HepG2 (cell line): ENCODE measurements around the gene SLC1A3. TPM values are rescaled to one million over a fixed set of nuclear protein-coding genes. Genes with fewer than 3 reads are reported as not detected.

Experiments used
- ATAC-seq: fragments of 200-7000 bp; cut with Tn5 transposase; 3 replicates; pipeline ENCODE4 v1.9.1; 2020; ENCODE audit warnings: mild to moderate bottlenecking, moderate library complexity
- BruUV-seq: library from RNA; stranded (reverse); fragments of 400-500 nt; replicated peaks from 2 replicates; lab custom pipeline; 2021; lab: Mats Ljungman, UMichigan
- CTCF ChIA-PET: fragments of 300-600 bp; formaldehyde crosslinking; extraction: SDS; loops from one replicate; lab custom pipeline; 2021; ENCODE audit warnings: low total read pairs, inconsistent platforms, low intra/inter-chr PET ratio; lab: Yijun Ruan, JAX
- POLR2A ChIA-PET: fragments of 350-600 bp; sonication (Branson Sonifier 250); formaldehyde crosslinking; loops from one replicate; lab custom pipeline; 2020; ENCODE audit warnings: antibody characterized with exemption, inconsistent platforms; lab: Yijun Ruan, JAX
- DNase-seq: peaks from one replicate; pipeline ENCODE4 v3.0.0-alpha.2; 2015; ENCODE audit warnings: low spot score
- FAIRE-seq: peaks from 3 replicates; lab custom pipeline; 2011; peaks lifted over from hg19 to GRCh38; lab: Jason Lieb, UNC
- H2AFZ ChIP-seq: one replicate; pipeline ENCODE4 v1.6.1; 2011; ENCODE audit warnings: low read length, inconsistent platforms
- H3K27ac ChIP-seq: fragments of 300-600 bp; 3 replicates; pipeline ENCODE4 v1.8.0; 2011; ENCODE audit warnings: mixed run types, mild to moderate bottlenecking, mixed read lengths, low read length, inconsistent platforms; ENCODE audit not compliant: insufficient read depth; ENCODE audit errors: extremely low read length
- H3K27me3 ChIP-seq, 2 experiments: fragments of 200-600 bp in 1 of 2; 2 replicates in 1 of 2; 3 replicates in 1 of 2; pipeline versions ENCODE4 v1.6.0 to v1.8.0; 2011; ENCODE audit warnings: low read length in 2 of 2, mild to moderate bottlenecking in 2 of 2, moderate library complexity in 2 of 2, inconsistent platforms in 1 of 2; ENCODE audit not compliant: insufficient read depth in 2 of 2, control insufficient read depth in 1 of 2
- H3K36me3 ChIP-seq, 2 experiments: fragments of 200-600 bp in 1 of 2; replicated peaks in 1 of 2; 2 replicates in 1 of 2; 3 replicates in 1 of 2; pipeline versions ENCODE4 v1.5.1 to v1.8.0; 2011; ENCODE audit warnings: low read length in 2 of 2, inconsistent platforms in 1 of 2; ENCODE audit not compliant: insufficient read depth in 2 of 2, control insufficient read depth in 1 of 2
- H3K4me1 ChIP-seq: 2 replicates; pipeline ENCODE4 v1.5.1; 2012; ENCODE audit warnings: low read length, inconsistent platforms; ENCODE audit not compliant: insufficient read depth
- H3K4me2 ChIP-seq: 2 replicates; pipeline ENCODE4 v1.6.0; 2011; ENCODE audit warnings: low read depth, low read length, inconsistent platforms
- H3K4me3 ChIP-seq, 3 experiments: fragments of 200-600 bp in 1 of 3; sonication (generic), shearing (Covaris generic) in 1 of 3; replicated peaks in 1 of 3; 2 replicates each; pipeline ENCODE4 v1.5.1; 2011 to 2016; ENCODE audit warnings: low read length in 3 of 3, inconsistent platforms in 2 of 3, low read depth in 2 of 3, mild to moderate bottlenecking in 2 of 3, control low read depth in 1 of 3, mixed read lengths in 1 of 3; ENCODE audit not compliant: insufficient read depth in 1 of 3
- H3K79me2 ChIP-seq: one replicate; pipeline ENCODE4 v1.6.1; 2011; ENCODE audit warnings: low read length, inconsistent platforms; ENCODE audit not compliant: insufficient read depth
- H3K9ac ChIP-seq: 2 replicates; pipeline ENCODE4 v1.6.0; 2011; ENCODE audit warnings: mild to moderate bottlenecking, low read depth, low read length, inconsistent platforms; ENCODE audit not compliant: insufficient read depth
- H3K9me3 ChIP-seq: 2 replicates; pipeline ENCODE4 v1.5.1; 2012; ENCODE audit warnings: mild to moderate bottlenecking, low read length
- H4K20me1 ChIP-seq: 2 replicates; pipeline ENCODE4 v1.6.0; 2011; ENCODE audit warnings: inconsistent platforms, mild to moderate bottlenecking, low read length, moderate library complexity; ENCODE audit not compliant: insufficient read depth
- CEBPB ChIP-seq: IDR thresholded peaks from 2 replicates; pipeline ENCODE4 v1.6.1; 2011; ENCODE audit warnings: low read depth, low read length, improper control_type of control experiment, borderline replicate concordance
- HNF4A ChIP-seq: sonication (generic); formaldehyde crosslinking; IDR thresholded peaks from 2 replicates; pipeline ENCODE4 v1.4.0; 2020; ENCODE audit warnings: missing genetic modification reagents
- MAX ChIP-seq: IDR thresholded peaks from 2 replicates; pipeline ENCODE4 v1.6.1; 2012; ENCODE audit warnings: inconsistent platforms
- PRPF4 ChIP-seq: fragments of 200-400 bp; formaldehyde crosslinking; IDR thresholded peaks from 2 replicates; pipeline ENCODE4 v1.6.1; 2016; ENCODE audit warnings: low read length, low read depth; ENCODE audit not compliant: poor library complexity, severe bottlenecking
- RARA ChIP-seq: IDR thresholded peaks from 2 replicates; pipeline ENCODE4 v1.6.1; 2016; ENCODE audit warnings: missing genetic modification reagents, missing compliant biosample characterization
- SAFB2 ChIP-seq: sonication (generic); formaldehyde crosslinking; IDR thresholded peaks from 2 replicates; pipeline ENCODE4 v1.5.1; 2020; ENCODE audit warnings: missing genetic modification reagents, low read depth, mild to moderate bottlenecking, borderline replicate concordance
- SMAD9 ChIP-seq: sonication (generic); formaldehyde crosslinking; IDR thresholded peaks from 2 replicates; pipeline ENCODE4 v1.5.1; 2020; ENCODE audit warnings: mild to moderate bottlenecking, missing genetic modification reagents
- ZBTB44 ChIP-seq: sonication (generic); formaldehyde crosslinking; IDR thresholded peaks from 2 replicates; pipeline ENCODE4 v1.4.0; 2020; ENCODE audit warnings: missing genetic modification reagents
- ZNF644 ChIP-seq: IDR thresholded peaks from 2 replicates; pipeline ENCODE4 v1.6.1; 2016; ENCODE audit warnings: low read depth
- WGBS: methylation state at CpG from one replicate; pipeline ENCODE4 v1.1.6; 2017; ENCODE audit warnings: low lambda C conversion rate; 5-methylcytosine and 5-hydroxymethylcytosine counted together
- in situ Hi-C: cut with HindIII; loops from 2 replicates; pipeline ENCODE4 v1.10.0; 2017; ENCODE audit warnings: low pct_unique_long_range_greater_than_20kb; ENCODE audit not compliant: extremely low pct_ligation_motif_present
- intact Hi-C: fragments of 100-400 bp; cut with micrococcal nuclease; formaldehyde crosslinking; loops from one replicate; pipeline ENCODE4 v1.10.0; 2022; ENCODE audit not compliant: unreplicated experiment
- polyA plus RNA-seq, 8 experiments: library from polyadenylated mRNA; depleted of rRNA in 3 of 8; stranded (reverse) in 7 of 8; unstranded in 1 of 8; fragments of >200 nt; fragmentation: Illumina TruSeq in 4 of 8; extraction: Trizol in 4 of 8; gene quantifications; 2 replicates each; pipeline versions ENCODE4 v1.2.1 to v1.2.3, GENCODE V29; 2011 to 2016; ENCODE audit warnings: low read depth in 4 of 8, missing spikeins in 1 of 8, mixed read lengths in 1 of 8; ENCODE audit not compliant: insufficient read depth in 1 of 8
- total RNA-seq, 5 experiments: library from RNA; depleted of rRNA; stranded (reverse); fragments of >200 nt; fragmentation: Illumina TruSeq; extraction: Trizol; gene quantifications; 2 replicates each; pipeline ENCODE4 v1.2.3, GENCODE V29; 2016; ENCODE audit warnings: low read depth in 1 of 5

SLC1A3 gene
- total and polyA plus RNA-seq, 2 of the 13 experiments (the other 11 are each of a cell fraction or from before 2014, with no cell fraction given), result 0.09 TPM; not detected in 1

GRCh38 chr5:36685631-36686288, 79.4 kb downstream of the SLC1A3 start:
- H3K9ac ChIP-seq, result no peak overlapping the region
- H3K4me2 ChIP-seq, result no peak overlapping the region
- FAIRE-seq, result no peak
- TF ChIP-seq SMAD9 (CRISPR knock-in tag) (no peak), SAFB2 (CRISPR knock-in tag) (no peak)
- no peak overlapping the region for H3K27ac ChIP-seq
- H3K4me1 ChIP-seq, result peaks cover 3% of the 10 kb centered on the region; the same call in 1 of the 2 replicates
- in situ Hi-C loops, result loop anchor here (25.0 kb wide), 2 partner anchors 423 to 623 kb away; partner anchors contain the start of gene UGT3A2
- no peak overlapping the region for H2AFZ ChIP-seq
- no peak overlapping the region for H3K4me3 ChIP-seq
- BruUV-seq, result no TSS peak
- CTCF ChIA-PET, result no interaction called here
- POLR2A ChIA-PET, result no interaction called here
- H4K20me1 ChIP-seq, result no peaks in the 10 kb centered on the region
- WGBS, result 59% methylated on average over 13 of the region's 13 CpGs
- H3K36me3 ChIP-seq, result no peaks in the 10 kb centered on the region
- H3K79me2 ChIP-seq, result no peaks in the 10 kb centered on the region
- intact Hi-C loops, result no loop called here
- DNase-seq, result no peak
- ATAC-seq, result no peak
- H3K27me3 ChIP-seq, result peaks cover 0 to 9% of the 10 kb centered on the region in 2 experiments; a peak in 2 of 5 replicates
- H3K9me3 ChIP-seq, result no peaks in the 10 kb centered on the region

GRCh38 chr5:36686881-36687280, 80.5 kb downstream of the SLC1A3 start:
- ChIA-PET POLR2A (no interaction called here), CTCF (no interaction called here)
- H3K36me3 ChIP-seq, result no peaks in the 10 kb centered on the region
- FAIRE-seq, result no peak
- in situ Hi-C loops, result loop anchor here (25.0 kb wide), 2 partner anchors 425 to 625 kb away; partner anchors contain the start of gene UGT3A2
- TF ChIP-seq ZBTB44 (CRISPR knock-in tag) (no peak), RARA (0 out of 2 replicates have a peak, but pooled peaks have one; percentile 9), ZNF644 (CRISPR knock-in tag) (peak; percentile 72; the same call in 1 of the 2 replicates), HNF4A (CRISPR knock-in tag) (peak; percentile 64), CEBPB (peak; percentile 60; the same call in 1 of the 2 replicates), PRPF4 (no peak), MAX (peak; percentile 14; the same call in 1 of the 2 replicates)
- TF ChIP-seq, all 625 proteins: peak for 5
- H3K27me3 ChIP-seq, result peaks cover 0 to 9% of the 10 kb centered on the region in 2 experiments; a peak in 2 of 5 replicates
- H2AFZ ChIP-seq, result no peak overlapping the region
- no peak for ATAC-seq
- intact Hi-C loops, result no loop called here
- H3K79me2 ChIP-seq, result no peaks in the 10 kb centered on the region
- no TSS peak for BruUV-seq
- H3K4me1 ChIP-seq, result peaks cover 4% of the 10 kb centered on the region; the same call in 1 of the 2 replicates
- H3K9ac ChIP-seq, result no peak overlapping the region
- no peak for DNase-seq
- H3K4me3 ChIP-seq, result no peak overlapping the region
- 33% methylated on average over 2 of the region's 3 CpGs for WGBS
- H3K27ac ChIP-seq, result no peak overlapping the region
- H3K9me3 ChIP-seq, result no peaks in the 10 kb centered on the region
- H3K4me2 ChIP-seq, result no peak overlapping the region
- no peaks in the 10 kb centered on the region for H4K20me1 ChIP-seq
